ENCODE data around the gene LTBP1. TPM values are rescaled to one million over a fixed set of nuclear protein-coding genes. Genes with fewer than 3 reads are reported as not detected.
A peak's percentile ranks its signal among the peaks of the same experiment; 100 is the strongest.
"Not testable (repeated sequence)": the region's sequence is repeated elsewhere in the genome, so short reads cannot be mapped to it uniquely, and the experiment has no call there.

The LTBP1 gene
- total RNA-seq, 1 donor from 2014 or later, result 111 TPM

- DNase-seq, result no peak
Measured at GRCh38 chr2:33144243-33144642, 197.5 kb downstream of the LTBP1 start.

- peak; percentile 95 for DNase-seq
Measured at GRCh38 chr2:33145459-33145858, 198.7 kb downstream of the LTBP1 start.

DNA sequence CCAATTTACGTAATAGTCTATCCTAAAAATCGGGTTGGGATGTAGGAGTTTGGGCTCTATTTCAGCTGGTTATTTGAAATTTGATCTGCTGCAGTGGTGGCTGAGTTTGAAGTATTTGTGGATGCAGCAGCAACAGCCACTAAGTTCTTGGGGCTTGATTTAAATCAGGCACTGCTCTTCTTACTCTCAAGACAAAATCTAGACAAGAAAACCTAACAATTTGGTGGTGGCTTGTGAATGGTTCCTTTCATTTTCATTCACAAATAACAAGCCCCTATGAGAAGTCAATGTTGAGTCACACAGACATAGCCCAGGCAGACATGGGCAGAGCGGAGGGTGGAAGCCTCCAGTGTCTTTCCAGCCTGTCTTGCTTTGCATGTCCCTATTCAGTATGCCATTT is 199.3 kb downstream of the LTBP1 start:
- DNase-seq, result peak; percentile 71

GRCh38 chr2:33153008-33153407 is 206.3 kb downstream of the LTBP1 start:
- DNase-seq, result no peak

- DNase-seq, result no peak
Measured at GRCh38 chr2:33158482-33159003, 211.8 kb downstream of the LTBP1 start.

DNA sequence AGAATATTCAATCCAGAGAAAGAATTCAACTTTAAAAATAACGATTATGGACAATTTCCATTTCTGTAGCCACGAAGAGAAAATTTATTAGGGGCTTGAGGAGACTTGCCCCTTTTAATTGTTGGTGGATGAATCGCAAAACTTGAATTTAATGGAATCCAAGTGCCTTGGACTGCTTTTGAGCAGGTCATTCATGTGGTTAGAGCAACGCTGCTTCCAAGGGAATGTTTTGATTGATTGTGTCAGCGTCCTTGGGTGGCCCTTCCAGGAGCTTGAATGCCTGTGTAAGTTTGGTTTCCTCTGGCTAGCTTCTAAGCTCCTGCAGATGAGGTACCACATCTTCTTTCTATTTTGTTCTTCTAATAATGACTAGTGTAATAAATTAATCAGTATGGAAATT is 213.4 kb downstream of the LTBP1 start:
- no peak for DNase-seq

- DNase-seq, result peak; percentile 52
Measured at GRCh38 chr2:33166287-33166881, 219.6 kb downstream of the LTBP1 start.

GRCh38 chr2:33167622-33168245 is 221.0 kb downstream of the LTBP1 start:
- no peak for DNase-seq

GRCh38 chr2:33168425-33168824 is 221.7 kb downstream of the LTBP1 start:
- no peak for DNase-seq

DNA sequence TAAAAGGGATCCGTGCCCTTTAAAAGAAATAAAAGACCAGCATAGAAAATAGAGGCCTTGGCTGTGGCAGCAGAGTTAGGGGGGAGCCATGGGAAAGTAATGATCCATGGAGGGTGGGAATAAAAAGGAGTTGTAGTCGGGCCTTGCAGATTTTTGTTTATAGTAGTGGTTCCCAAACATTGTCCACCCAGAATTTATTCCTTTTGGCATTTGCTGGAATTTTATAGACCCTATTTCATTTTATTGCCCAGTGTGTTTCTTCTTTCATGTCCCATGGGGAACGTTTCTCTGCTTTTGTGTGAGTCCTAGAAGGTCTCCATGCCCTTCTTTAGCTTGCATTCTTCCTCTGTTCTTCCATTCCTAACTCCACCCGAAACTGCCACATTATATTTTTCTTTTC is 222.2 kb downstream of the LTBP1 start:
- DNase-seq, result no peak

- not testable (repeated sequence) for DNase-seq
Measured at GRCh38 chr2:33170251-33170650, 223.5 kb downstream of the LTBP1 start.

- no peak for DNase-seq
Measured at GRCh38 chr2:33177627-33178026, 230.9 kb downstream of the LTBP1 start.

- DNase-seq, result no peak
Measured at GRCh38 chr2:33178209-33178608, 231.5 kb downstream of the LTBP1 start.

GRCh38 chr2:33180915-33181314 is 234.2 kb downstream of the LTBP1 start:
- DNase-seq, result no peak

DNA sequence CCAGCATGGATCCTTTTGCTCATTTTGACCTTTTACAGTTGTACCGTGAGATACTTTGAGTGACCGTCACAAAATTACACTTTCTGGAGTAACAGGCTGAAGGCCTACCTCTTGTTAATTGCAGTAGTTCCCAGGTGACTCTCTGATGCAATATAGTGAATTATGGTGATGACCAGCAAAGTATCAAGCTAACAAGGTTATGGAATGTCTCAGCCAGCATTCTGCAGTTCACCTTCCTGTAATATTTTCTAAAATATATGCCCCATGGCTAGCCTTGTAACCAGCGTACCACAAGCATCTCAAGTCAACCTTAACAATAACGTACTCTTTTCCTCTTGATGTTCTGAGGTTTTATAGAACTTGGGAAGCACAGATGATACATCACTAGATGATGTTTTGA is 234.7 kb downstream of the LTBP1 start:
- no peak for DNase-seq

GRCh38 chr2:33184041-33184440 is 237.3 kb downstream of the LTBP1 start:
- no peak for DNase-seq

- DNase-seq, result no peak
Measured at GRCh38 chr2:33186937-33187336, 240.2 kb downstream of the LTBP1 start.

- no peak for DNase-seq
Measured at GRCh38 chr2:33188799-33189198, 242.0 kb downstream of the LTBP1 start.

DNA sequence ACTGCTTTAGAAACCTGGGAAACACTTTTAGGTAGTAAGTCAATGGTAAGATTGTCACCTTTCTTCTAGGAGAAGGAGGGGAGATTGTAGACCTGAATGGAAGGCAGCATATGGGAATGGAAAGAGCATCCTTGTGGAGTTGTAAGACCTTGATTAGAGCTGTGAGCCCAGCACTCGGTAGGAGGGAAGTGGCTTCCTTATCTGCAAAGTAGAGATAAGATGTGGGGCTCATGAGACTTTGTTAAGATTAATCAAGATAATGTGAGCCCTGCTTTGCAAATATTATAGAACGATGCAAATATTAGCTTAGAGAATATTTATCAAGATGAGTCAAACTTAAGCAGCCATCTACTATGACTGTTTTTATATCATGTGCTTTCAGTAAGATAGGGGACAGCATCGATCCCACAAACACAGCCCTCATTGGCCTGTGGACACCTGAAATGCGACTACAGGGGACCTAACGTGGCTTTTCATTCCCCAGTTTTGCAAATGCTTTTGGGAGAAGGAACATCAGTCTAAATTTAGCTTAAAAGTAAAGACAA is 243.7 kb downstream of the LTBP1 start:
- no peak for DNase-seq

DNA sequence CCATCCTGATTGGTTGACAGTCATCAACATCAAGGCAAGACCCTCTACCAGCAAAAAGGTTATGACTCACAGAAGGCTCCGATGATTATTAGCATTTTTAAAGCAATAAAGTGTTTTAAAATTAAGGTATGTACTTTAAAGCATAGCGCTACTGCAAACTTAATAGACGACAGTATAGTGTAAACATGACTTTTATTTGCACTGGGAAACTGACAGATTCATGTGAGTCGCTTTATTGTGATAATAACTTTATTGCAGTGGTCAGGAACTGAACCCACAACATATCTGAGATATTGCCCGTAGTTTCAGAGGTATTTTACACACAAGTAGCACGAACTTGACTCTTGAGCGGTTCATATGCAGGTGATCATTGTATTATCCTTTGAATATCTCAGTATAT is 249.1 kb downstream of the LTBP1 start:
- no peak for DNase-seq

GRCh38 chr2:33196700-33197099 is 249.9 kb downstream of the LTBP1 start:
- no peak for DNase-seq

DNA sequence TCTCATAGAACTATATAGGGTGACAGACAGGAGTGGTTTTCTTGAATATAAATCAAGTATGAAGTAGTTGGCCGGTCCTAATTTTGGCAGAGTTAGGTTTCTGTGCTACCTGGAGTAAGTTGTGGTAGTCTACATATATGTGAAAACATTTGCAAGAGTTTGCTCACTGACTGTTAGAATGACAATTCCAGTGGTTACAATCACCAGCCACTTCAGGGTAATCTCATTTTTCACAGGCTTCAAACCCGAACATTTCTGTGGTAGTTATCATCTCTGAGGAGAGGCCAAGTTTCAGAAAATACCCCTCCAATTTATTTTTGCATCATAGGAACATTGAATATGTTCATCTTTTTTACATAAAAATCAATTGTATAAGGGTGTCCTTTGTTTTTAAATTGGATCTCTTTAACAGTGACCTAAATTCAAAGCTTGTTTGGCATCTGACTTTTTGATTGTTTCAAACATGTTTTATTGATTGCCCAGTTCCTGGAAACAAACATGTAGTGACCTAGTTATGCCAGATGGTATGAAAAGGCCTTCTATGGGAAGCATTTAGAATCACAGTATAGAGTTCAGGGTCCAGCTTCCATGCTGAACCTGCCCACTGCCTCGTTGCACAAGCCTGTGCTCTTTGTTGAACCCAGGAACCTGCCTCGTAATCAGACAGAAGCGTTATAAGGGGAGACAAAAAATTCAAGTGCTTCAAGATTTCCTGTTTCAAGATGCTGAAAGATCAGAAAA is 250.6 kb downstream of the LTBP1 start:
- no peak for DNase-seq

Measured in skin of body (tissue), 2 donors.